Trophoblast cell (in vitro differentiated cells and primary cell): ENCODE measurements around the gene SCYGR3.
A peak's percentile ranks its signal among the peaks of the same experiment; 100 is the strongest.

Source experiments
- DNase-seq, 2 donors: peaks; one replicate each; pipeline ENCODE4 v3.0.0-alpha.2; 2016
- H2AFZ ChIP-seq: 2 replicates; pipeline ENCODE4 v1.6.1; 2013; ENCODE audit warnings: low read length, moderate library complexity, mild to moderate bottlenecking; ENCODE audit not compliant: insufficient read depth, poor library complexity
- H2AK5ac ChIP-seq: 2 replicates; pipeline ENCODE4 v1.6.1; 2013; ENCODE audit warnings: mild to moderate bottlenecking, low read length
- H2BK120ac ChIP-seq: 2 replicates; pipeline ENCODE4 v1.6.1; 2013; ENCODE audit warnings: low read length, mild to moderate bottlenecking, moderate library complexity; ENCODE audit not compliant: insufficient read depth, poor library complexity
- H2BK12ac ChIP-seq: 2 replicates; pipeline ENCODE4 v1.6.1; 2013; ENCODE audit warnings: mild to moderate bottlenecking, low read length, moderate library complexity
- H2BK5ac ChIP-seq: 2 replicates; pipeline ENCODE4 v1.6.1; 2013; ENCODE audit warnings: low read length, low read depth, moderate library complexity, mild to moderate bottlenecking; ENCODE audit not compliant: poor library complexity
- H3K14ac ChIP-seq: 2 replicates; pipeline ENCODE4 v1.6.1; 2013; ENCODE audit warnings: mild to moderate bottlenecking, low read length
- H3K18ac ChIP-seq: 2 replicates; pipeline ENCODE4 v1.6.1; 2013; ENCODE audit warnings: mild to moderate bottlenecking, low read length
- H3K23ac ChIP-seq: 2 replicates; pipeline ENCODE4 v1.6.1; 2013; ENCODE audit warnings: low read length
- H3K27ac ChIP-seq: 2 replicates; pipeline ENCODE4 v1.5.1; 2013; ENCODE audit warnings: low read depth, mild to moderate bottlenecking, inconsistent platforms, low read length, moderate library complexity
- H3K27me3 ChIP-seq: 2 replicates; pipeline ENCODE4 v1.6.1; 2013; ENCODE audit warnings: inconsistent platforms, mild to moderate bottlenecking, low read length, moderate library complexity; ENCODE audit not compliant: insufficient read depth
- H3K36me3 ChIP-seq, 2 experiments: 1 replicate in 1 of 2; 2 replicates in 1 of 2; pipeline ENCODE4 v1.6.1; 2013; ENCODE audit warnings: low read length in 2 of 2, mild to moderate bottlenecking in 2 of 2, moderate library complexity in 1 of 2; ENCODE audit not compliant: insufficient read depth in 2 of 2, control insufficient read depth in 1 of 2
- H3K4ac ChIP-seq: 2 replicates; pipeline ENCODE4 v1.6.1; 2013; ENCODE audit warnings: low read depth, mild to moderate bottlenecking, low read length, moderate library complexity
- H3K4me1 ChIP-seq, 2 experiments: 1 replicate in 1 of 2; 2 replicates in 1 of 2; pipeline ENCODE4 v1.6.1; 2013; ENCODE audit warnings: low read length in 2 of 2, mild to moderate bottlenecking in 2 of 2, moderate library complexity in 1 of 2; ENCODE audit not compliant: insufficient read depth in 2 of 2, control insufficient read depth in 1 of 2
- H3K4me2 ChIP-seq: 2 replicates; pipeline ENCODE4 v1.6.1; 2013; ENCODE audit warnings: inconsistent platforms, mild to moderate bottlenecking, low read length, moderate library complexity
- H3K4me3 ChIP-seq: 2 replicates; pipeline ENCODE4 v1.5.1; 2013; ENCODE audit warnings: mild to moderate bottlenecking, low read depth, low read length, inconsistent platforms
- H3K79me1 ChIP-seq: one replicate; pipeline ENCODE4 v1.6.1; 2013; ENCODE audit warnings: low read length
- H3K79me2 ChIP-seq: 2 replicates; pipeline ENCODE4 v1.6.1; 2013; ENCODE audit warnings: low read length, mild to moderate bottlenecking; ENCODE audit not compliant: control insufficient read depth, insufficient read depth, poor library complexity
- H3K9ac ChIP-seq: 2 replicates; pipeline ENCODE4 v1.6.1; 2013; ENCODE audit warnings: mild to moderate bottlenecking, low read length
- H3K9me3 ChIP-seq: 2 replicates; pipeline ENCODE4 v1.6.1; 2013; ENCODE audit warnings: low read depth, mild to moderate bottlenecking, control low read depth, inconsistent platforms, low read length; ENCODE audit not compliant: insufficient read depth
- H4K12ac ChIP-seq: 2 replicates; pipeline ENCODE4 v1.6.1; 2013; ENCODE audit warnings: low read depth, mild to moderate bottlenecking, low read length, moderate library complexity
- H4K8ac ChIP-seq: 2 replicates; pipeline ENCODE4 v1.6.1; 2013; ENCODE audit warnings: low read depth, mild to moderate bottlenecking, low read length, moderate library complexity
- H4K91ac ChIP-seq: one replicate; pipeline ENCODE4 v1.6.1; 2013; ENCODE audit warnings: low read depth, mild to moderate bottlenecking, low read length, moderate library complexity
- WGBS: extraction: QIAGEN DNeasy Blood & Tissue Kit; methylation state at CpG from one replicate; pipeline ENCODE4 v1.1.7; 2013; ENCODE audit warnings: missing lambda C conversion rate; ENCODE audit not compliant: insufficient read length, insufficient coverage; ENCODE audit errors: extremely low coverage; 5-methylcytosine and 5-hydroxymethylcytosine counted together

The SCYGR3 gene

DNA sequence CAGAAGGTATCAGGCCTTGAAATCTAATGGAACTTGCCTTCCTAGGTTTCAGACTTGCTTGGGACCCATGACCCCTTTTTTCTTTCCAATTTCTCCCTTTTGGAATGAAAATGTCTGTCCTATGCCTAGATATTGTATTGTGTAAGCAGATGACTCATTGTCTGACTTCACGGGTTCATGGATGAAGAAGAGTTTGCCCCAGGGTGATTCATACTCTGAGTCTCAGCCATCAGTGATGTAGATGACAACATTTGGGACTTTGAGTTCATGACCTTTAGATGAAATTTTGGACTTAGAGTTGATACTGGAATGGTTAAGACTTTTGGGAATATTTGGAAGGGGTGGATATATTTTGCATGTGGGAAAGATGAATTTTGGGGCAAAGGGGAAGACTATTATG lies 40.8 kb upstream of the SCYGR3 start:
- H4K8ac ChIP-seq = no peak overlapping the region
- H3K14ac ChIP-seq = no peak overlapping the region
- no peak overlapping the region for H2BK12ac ChIP-seq
- no peak overlapping the region for H3K4me3 ChIP-seq
- no peak overlapping the region for H2BK120ac ChIP-seq
- H3K27ac ChIP-seq = no peak overlapping the region
- WGBS = no CpG with 5 or more reads among the region's 1 CpG
- no peaks in the 10 kb centered on the region for H3K79me2 ChIP-seq
- H3K4me2 ChIP-seq = no peak overlapping the region
- no peak overlapping the region for H3K23ac ChIP-seq
- H3K27me3 ChIP-seq = no peaks in the 10 kb centered on the region
- no peaks in the 10 kb centered on the region for H3K9me3 ChIP-seq
- no peak overlapping the region for H2AFZ ChIP-seq
- H3K9ac ChIP-seq = no peak overlapping the region
- H3K4me1 ChIP-seq = no peaks in the 10 kb centered on the region
- H3K36me3 ChIP-seq = no peaks in the 10 kb centered on the region
- H4K12ac ChIP-seq = no peak overlapping the region
- H3K18ac ChIP-seq = no peak overlapping the region
- peak; percentile 53 to 94 for DNase-seq
- no peak overlapping the region for H2BK5ac ChIP-seq
- no peak overlapping the region for H4K91ac ChIP-seq
- H3K79me1 ChIP-seq = no peaks in the 10 kb centered on the region
- H2AK5ac ChIP-seq = no peak overlapping the region
- no peak overlapping the region for H3K4ac ChIP-seq

GRCh38 chr2:227654426-227654825 lies 39.8 kb upstream of the SCYGR3 start:
- Histone ChIP-seq H3K4me3 (no peak overlapping the region), H3K36me3 (no peaks in the 10 kb centered on the region), H3K4me1 (no peaks in the 10 kb centered on the region), H2BK12ac (no peak overlapping the region), H2AK5ac (no peak overlapping the region), H2BK120ac (no peak overlapping the region), H3K9ac (no peak overlapping the region), H3K4me2 (no peak overlapping the region), H4K91ac (no peak overlapping the region), H2AFZ (no peak overlapping the region), H4K8ac (no peak overlapping the region), H3K79me1 (no peaks in the 10 kb centered on the region), H3K14ac (no peak overlapping the region), H3K9me3 (no peaks in the 10 kb centered on the region), H3K27ac (no peak overlapping the region), H3K18ac (no peak overlapping the region), H3K27me3 (no peaks in the 10 kb centered on the region), H3K4ac (no peak overlapping the region), H4K12ac (no peak overlapping the region), H3K23ac (no peak overlapping the region), H2BK5ac (no peak overlapping the region), H3K79me2 (no peaks in the 10 kb centered on the region)
- no CpG with 5 or more reads among the region's 1 CpG for WGBS
- DNase-seq = no peak

DNA sequence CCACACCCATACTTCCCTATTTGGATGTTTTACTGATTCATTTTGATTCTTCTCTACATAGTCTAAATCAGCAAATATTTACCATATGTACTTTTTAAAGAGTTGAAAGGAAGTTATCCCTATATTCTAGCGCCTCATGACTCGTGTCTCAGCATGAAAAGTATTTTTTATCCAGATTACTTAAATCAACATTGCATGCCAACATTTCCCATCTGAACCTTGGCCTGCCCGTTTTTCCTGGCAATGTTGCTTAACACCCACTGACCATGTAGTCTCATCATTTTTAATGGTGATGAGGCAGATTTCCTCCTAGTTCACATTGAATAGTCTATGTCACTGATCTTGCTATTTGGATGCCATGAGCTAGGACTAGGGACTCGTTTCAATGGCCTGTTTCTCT lies 38.8 kb upstream of the SCYGR3 start:
- no peaks in the 10 kb centered on the region for H3K4me1 ChIP-seq
- H3K27me3 ChIP-seq = no peaks in the 10 kb centered on the region
- no peak overlapping the region for H4K12ac ChIP-seq
- no peak overlapping the region for H2BK120ac ChIP-seq
- H3K4ac ChIP-seq = no peak overlapping the region
- H3K36me3 ChIP-seq = no peaks in the 10 kb centered on the region
- no peak overlapping the region for H2AFZ ChIP-seq
- no peaks in the 10 kb centered on the region for H3K9me3 ChIP-seq
- no peak for DNase-seq
- H2AK5ac ChIP-seq = no peak overlapping the region
- no peak overlapping the region for H2BK12ac ChIP-seq
- no peak overlapping the region for H4K8ac ChIP-seq
- no peak overlapping the region for H4K91ac ChIP-seq
- H3K79me2 ChIP-seq = no peaks in the 10 kb centered on the region
- H3K27ac ChIP-seq = no peak overlapping the region
- no peak overlapping the region for H3K18ac ChIP-seq
- H3K79me1 ChIP-seq = no peaks in the 10 kb centered on the region
- no peak overlapping the region for H3K9ac ChIP-seq
- no peak overlapping the region for H3K23ac ChIP-seq
- no CpG with 5 or more reads among the region's 4 CpGs for WGBS
- H3K4me2 ChIP-seq = no peak overlapping the region
- no peak overlapping the region for H2BK5ac ChIP-seq
- no peak overlapping the region for H3K14ac ChIP-seq
- H3K4me3 ChIP-seq = no peak overlapping the region

DNA sequence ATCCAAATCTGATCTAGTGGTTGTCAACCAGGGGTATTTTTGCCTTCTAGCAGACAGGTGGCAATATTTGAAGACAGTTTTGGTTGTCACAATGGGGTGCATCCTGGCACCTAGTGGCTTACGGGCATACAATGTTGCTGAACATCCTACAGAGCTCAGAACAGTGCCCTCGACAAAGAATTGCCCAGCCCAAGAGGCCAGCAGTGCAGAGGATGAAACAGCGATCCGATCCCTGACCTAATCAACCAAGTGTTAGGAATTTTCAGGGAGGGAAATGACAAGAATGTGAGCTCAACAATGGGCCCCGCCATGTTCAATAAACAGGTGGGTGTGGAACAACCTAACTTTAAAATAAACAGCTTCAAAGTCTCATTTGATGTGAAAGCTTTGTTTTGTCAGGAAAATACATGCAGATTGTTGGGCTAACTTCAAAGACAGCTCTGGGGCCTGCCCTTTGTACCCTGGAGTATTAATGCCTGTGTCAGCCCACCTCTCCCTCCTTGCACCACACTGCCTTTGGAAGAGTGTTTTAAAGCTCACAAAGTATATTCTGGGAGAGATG lies 29.4 kb upstream of the SCYGR3 start:
- H3K14ac ChIP-seq = no peak overlapping the region
- H3K4ac ChIP-seq = no peak overlapping the region
- H2BK120ac ChIP-seq = no peak overlapping the region

More for the DNA sequence above, 29.4 kb upstream of the SCYGR3 start:
- H3K27me3 ChIP-seq = no peaks in the 10 kb centered on the region
- no peak overlapping the region for H4K91ac ChIP-seq
- no peaks in the 10 kb centered on the region for H3K9me3 ChIP-seq
- H4K12ac ChIP-seq = no peak overlapping the region
- no peak overlapping the region for H3K23ac ChIP-seq
- H2BK12ac ChIP-seq = no peak overlapping the region
- no peak overlapping the region for H4K8ac ChIP-seq
- no peaks in the 10 kb centered on the region for H3K36me3 ChIP-seq
- H3K27ac ChIP-seq = no peak overlapping the region
- H2AK5ac ChIP-seq = no peak overlapping the region
- H3K4me2 ChIP-seq = no peak overlapping the region
- no CpG with 5 or more reads among the region's 5 CpGs for WGBS
- peak in 1 of 2 donors; percentile 32 for DNase-seq
- H3K9ac ChIP-seq = no peak overlapping the region
- H3K79me1 ChIP-seq = no peaks in the 10 kb centered on the region
- H3K18ac ChIP-seq = no peak overlapping the region
- no peak overlapping the region for H2AFZ ChIP-seq
- H3K79me2 ChIP-seq = no peaks in the 10 kb centered on the region
- no peaks in the 10 kb centered on the region for H3K4me1 ChIP-seq
- no peak overlapping the region for H2BK5ac ChIP-seq
- H3K4me3 ChIP-seq = no peak overlapping the region
